Fibroblast of skin of left quadriceps (primary cell): ENCODE data around the gene TMSB4X.
"Not testable (repeated sequence)": the region's sequence is repeated elsewhere in the genome, so short reads cannot be mapped to it uniquely, and the experiment has no call there.

ENCODE experiments used
- DNase-seq, 2 experiments: peaks; one replicate each; pipeline ENCODE4 v3.0.0-alpha.2; 2013; ENCODE audit warnings: low read depth in 2 of 2

The TMSB4X gene

DNA sequence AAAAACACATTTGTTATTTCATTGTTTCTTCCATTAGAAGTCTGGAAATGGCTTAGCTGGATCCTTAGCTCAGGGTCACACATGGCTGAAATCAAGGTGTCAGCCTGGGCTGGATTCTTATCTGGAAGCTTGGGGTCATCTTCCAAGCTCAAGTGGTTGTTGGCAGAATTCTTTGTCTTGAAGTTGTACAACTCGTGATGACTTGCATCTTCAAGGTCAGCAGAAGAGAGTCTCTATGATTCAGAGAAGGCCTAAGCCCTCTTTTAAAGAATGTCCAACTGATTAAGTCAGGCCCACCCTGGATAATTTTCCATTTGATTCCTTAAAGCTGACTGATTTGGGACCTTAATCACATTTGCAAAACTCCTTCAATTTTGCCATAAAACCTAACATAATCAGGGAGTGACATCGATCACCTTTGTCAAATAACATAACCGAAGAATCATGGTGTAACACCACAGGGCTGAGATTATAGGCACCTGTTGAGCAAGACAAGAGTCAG is 22.1 kb downstream of the TMSB4X start:
- DNase-seq: no peak

DNA sequence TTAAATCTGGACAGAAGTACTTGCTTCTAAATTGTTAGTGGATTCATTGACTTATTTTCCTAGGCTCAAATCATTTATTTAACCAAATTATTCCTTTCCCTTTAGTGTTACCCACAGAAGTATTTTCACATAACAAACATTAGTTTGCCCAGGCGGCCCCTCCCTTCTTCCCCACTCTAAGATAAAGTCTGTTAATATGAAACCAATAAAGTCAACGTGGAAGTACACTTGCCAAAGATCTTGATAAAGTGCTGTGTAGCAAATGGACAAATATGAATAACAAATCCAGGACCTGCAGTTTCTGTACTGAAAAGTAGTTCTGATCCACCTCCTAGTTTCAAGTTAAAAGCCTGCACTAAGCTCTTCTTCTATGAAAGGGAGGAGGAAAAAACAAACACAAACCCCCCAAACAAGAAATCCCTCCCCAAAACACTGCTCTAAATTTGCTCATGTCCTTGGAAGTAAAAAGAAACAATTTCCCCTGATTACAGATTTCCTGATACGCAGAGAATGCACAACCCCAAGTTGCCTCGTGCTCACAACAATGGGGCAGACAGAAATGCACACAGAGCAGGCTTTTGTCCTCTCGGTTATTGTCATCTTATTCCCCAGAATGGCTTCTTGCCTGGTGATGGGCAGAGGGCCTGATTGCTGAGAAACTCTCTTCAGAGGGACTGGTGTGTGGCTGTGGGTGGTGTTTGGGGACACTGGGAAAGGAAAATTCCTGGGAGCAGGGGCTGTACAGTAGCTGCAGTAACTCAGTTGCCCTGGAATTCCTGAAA is 23.2 kb downstream of the TMSB4X start:
- no peak for DNase-seq

- DNase-seq: no peak
Measured at GRCh38 chrX:12999422-12999821, 24.5 kb downstream of the TMSB4X start.

DNA sequence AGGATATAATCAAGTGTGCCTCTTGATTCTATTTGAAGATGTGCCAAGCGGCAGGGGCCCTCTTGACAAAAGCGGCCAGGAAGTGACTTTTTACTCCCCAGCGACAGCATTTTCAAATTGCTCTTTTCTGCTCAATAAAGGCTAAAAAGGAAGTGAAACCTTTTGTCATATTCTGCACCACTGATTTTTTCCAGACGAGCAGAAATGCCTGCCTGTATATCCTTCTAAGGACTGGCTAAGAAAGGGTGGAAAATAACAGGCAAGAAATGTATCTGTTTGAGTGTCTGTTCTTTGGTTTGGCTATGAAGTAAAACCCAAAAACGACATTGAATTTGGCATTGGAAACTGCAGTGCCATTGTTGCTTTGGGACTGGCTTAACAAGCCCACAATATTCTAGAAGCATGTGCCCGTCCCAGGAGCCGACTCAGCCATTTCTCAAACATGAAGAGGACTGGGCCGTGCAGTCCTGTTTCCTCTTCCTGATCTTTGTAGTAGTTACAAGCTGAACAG is 25.4 kb downstream of the TMSB4X start:
- no peak for DNase-seq

DNA sequence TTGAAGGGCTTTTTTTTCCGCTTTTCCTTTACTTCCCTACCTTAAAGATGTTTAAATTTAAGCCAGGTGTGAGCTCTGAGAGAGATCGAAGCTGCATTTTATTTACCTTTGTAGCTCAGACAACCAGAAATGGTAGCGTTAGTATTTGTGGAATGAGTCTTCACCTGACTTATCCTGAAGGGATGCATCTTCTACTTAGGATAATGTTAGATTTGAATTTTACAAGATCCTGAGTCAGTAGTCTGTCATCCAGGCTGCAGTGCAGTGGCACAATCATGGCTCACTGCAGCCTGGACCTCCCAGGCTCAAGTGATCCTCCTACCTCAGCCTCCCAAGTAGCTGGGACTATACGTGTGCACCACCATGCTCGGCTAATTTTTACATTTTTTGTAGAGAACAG is 26.2 kb downstream of the TMSB4X start:
- DNase-seq: no peak

DNA sequence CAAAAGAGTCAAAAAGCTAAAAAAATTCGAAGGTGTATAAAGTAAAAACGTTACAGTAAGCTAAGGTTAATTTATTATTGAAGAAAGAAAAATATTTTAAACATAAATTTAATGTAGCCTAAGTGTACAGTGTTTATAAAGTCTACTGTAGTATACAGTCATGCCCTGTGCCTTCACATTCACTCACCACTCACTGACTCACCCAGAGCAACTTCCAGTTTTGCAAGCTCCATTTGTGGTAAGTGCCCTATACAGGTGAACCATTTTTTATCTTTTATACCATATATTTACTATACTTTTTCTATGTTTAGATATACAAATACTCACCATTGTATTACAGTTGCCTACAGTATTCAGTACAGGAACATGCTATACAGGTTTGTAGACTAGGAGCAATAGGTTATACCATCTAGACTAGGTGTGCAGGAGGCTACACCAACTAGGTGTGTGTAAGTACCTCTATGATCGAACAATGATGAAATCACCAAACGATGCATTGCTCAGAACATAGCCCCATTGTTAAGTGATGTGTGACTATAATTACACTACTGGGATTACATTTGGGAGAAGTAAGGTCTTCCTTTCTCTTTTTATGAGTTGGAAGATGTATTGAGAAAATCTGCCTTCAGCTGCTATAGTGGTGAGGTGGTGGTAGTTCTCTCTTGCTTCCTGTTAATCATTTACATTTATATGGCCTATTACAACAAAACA is 27.2 kb downstream of the TMSB4X start:
- DNase-seq: no peak

GRCh38 chrX:13005661-13006473 is 31.0 kb downstream of the TMSB4X start:
- no peak for DNase-seq

DNA sequence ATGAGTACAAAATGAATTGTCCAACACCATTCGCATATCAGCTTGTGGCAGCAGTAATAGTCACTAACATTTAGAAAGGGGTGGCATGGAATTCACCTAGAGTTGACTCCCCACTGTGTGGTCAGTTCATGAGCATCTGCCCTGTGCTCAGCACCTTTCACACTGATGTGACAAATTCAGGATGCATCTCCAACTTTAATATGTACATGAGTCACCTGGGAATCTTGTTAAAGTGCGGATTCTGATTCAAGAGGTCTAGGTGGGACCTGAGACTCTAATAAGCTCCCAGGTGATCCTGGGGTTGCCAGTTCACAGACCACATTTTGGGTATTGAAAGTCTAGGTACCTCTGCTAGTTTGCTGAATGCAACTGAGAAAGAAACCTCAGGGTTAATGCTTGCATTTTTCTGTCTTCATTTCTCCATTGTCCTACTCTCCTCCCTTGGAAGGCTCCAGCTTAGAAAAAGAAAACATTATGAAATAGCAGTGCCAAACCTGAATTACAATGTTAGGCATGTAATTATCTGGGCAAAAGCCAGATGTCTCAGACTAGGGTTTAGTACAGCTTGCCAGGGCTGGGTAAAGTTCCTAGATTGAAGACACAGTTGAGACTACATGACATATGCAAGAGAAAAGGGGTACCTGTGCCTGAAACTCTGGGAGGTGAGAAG is 32.7 kb downstream of the TMSB4X start:
- DNase-seq: no peak

DNA sequence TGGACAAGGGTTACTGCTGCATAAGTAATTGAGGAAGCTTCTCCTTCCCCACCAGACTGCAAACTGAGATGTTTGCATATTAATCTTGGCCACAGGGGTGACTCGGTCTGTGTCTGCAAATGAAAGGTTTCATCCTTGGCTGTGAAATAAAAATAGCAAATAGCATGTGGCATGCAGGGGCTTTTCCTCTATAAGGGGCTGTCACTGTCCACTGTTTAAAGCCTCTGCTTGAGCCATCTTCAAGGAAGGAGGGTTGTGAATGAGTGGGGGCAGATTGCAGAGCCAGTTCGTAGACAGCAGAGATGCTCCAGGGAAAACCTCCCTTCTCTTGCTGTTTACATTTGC is 33.3 kb downstream of the TMSB4X start:
- DNase-seq: no peak

GRCh38 chrX:13008851-13009250 is 33.9 kb downstream of the TMSB4X start:
- no peak for DNase-seq

GRCh38 chrX:13009273-13009672 is 34.4 kb downstream of the TMSB4X start:
- DNase-seq: no peak

DNA sequence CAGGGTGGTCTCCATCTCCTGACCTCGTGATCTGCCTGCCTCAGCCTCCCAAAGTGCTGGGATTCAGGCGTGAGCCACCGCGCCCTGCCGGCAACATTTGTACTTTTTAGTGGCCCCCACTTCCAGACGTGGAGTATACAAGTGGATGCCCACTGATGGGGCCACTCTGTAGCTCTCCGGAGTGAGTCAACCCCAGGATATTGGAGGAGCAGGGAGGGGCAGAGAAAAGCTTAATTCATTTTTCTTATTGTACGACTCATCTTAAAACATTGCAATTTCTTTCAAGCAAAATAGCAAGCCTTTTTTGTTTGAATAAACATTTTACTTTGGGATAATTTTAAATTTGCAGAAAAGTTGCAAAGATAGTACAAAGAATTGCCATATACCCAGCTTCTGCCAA is 34.9 kb downstream of the TMSB4X start:
- DNase-seq: no peak

- DNase-seq: no peak
Measured at GRCh38 chrX:13010546-13010945, 35.6 kb downstream of the TMSB4X start.

DNA sequence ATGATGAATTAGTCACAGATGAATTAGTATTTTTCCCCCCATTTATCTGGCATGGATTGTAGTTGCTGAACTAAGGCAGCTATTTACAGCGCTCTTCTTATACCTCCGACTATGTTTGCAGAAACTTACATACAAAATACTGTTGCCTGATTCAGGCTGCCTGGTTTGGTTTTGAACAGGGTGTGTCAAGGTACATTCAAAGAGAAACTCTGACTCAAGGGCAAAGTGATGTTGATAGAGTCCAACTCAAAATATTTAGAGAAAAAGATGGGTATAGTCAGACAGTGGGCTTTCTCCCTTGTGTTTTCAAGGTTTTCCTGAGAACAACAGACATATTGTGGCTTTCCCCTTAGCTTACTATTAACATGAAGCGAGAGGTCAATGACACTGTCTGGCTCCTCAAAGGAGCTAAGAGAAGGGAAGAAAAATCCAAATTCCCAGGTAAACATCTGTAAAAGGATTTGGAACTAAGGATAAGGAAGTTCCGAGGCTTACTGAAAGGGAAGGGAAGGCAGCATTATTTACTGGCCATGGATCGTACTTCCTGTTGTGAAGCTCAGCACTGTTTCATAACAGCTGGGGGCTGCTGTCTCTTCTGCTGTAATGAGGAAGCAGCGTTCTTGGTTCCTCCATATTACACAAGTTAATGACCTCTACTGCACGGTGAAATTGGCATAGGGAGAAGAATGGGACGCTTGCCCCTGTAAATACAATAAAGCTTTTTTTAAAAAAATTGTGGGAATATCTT is 38.6 kb downstream of the TMSB4X start:
- no peak for DNase-seq

GRCh38 chrX:13014111-13015096 is 39.5 kb downstream of the TMSB4X start:
- DNase-seq: no peak

GRCh38 chrX:13015536-13016236 is 40.8 kb downstream of the TMSB4X start:
- DNase-seq: no peak

GRCh38 chrX:13016731-13017130 is 41.8 kb downstream of the TMSB4X start:
- not testable (repeated sequence) for DNase-seq

DNA sequence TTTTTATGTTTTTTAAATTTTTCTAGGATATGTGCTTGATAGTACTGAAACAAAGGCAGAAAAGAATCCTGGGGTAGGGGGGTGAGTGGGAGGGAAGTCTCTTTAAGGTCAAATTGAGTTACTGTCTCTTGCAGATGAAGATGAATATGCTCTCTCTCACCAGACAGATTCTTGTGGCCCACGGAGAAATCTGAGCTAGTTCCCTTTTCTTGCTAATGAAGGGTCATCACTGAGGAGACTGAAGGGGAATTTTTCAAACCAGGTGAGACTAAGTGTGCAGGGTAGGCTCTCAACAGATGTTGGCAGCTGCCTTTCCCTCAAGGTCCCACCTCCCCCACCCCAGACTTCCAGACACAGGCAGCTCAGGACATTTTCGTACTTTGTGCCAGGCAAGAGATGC is 48.0 kb downstream of the TMSB4X start:
- DNase-seq: no peak

GRCh38 chrX:13023567-13023966 is 48.7 kb downstream of the TMSB4X start:
- DNase-seq: no peak
